Neural progenitor cell (in vitro differentiated cells): ENCODE results near the gene ABCC3.

Source experiments
- CTCF ChIP-seq: fragments of 200-600 bp; sonication (generic); IDR thresholded peaks from 2 replicates; pipeline ENCODE4 v1.5.1; 2017; ENCODE audit warnings: antibody characterized with exemption, mild to moderate bottlenecking
- EZH2phosphoT487 ChIP-seq: fragments of 200-600 bp; sonication (generic); IDR thresholded peaks from 2 replicates; pipeline ENCODE4 v1.6.1; 2017; ENCODE audit warnings: antibody characterized with exemption

- no peak for TF ChIP-seq CTCF
- TF ChIP-seq EZH2phosphoT487, result no peak
Observed at GRCh38 chr17:50728112-50728429, 93.4 kb downstream of the ABCC3 start.
